Measurements from ENCODE around the gene ST6GALNAC1. TPM values are rescaled to one million over a fixed set of nuclear protein-coding genes. Genes with fewer than 3 reads are reported as not detected.

ST6GALNAC1 gene
- total and polyA plus RNA-seq, 2 of the 4 experiments (the other 2 are of a cell fraction) = not detected

DNA sequence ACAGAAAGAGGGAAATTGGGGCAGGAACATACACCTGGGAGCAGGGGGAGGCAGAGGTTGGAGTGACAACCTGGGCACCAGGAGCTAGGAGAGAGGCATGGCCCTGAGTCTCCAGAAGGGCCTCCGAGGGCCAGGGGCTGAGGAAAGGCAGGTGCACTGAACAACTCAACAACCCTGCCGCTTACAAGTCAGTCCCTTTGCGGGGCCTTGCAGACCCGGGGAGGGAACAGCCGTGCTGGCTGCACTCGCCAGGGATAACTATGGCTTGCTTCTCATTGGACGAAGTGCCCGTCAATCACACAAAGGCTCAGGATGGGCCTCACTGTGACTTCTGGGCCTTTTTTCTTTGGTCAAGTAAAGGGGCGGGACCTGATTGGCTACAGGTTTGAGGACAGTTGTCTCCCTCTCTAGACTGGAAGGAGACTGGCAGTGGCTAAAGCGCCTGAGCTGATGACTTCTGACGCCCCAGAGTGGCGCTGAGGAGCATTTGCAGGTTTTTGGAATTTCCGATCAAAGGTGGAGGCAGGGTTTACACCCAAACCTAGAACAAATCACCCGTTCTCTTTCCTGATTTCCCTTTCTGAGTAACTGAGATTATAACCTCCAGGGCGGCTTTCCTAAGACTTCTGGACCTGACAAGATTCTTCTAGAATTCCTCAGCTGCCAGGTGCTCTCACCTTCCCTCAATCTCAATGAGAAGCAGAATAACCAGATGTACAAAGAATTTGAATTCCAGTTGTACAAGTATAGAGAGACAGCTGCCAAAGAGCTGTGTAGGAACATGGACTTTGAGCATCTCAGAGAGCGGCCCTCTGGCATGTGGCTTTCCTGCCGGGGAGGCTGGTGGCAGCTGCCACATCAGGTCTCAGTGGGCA, 30.3 kb downstream of the ST6GALNAC1 start:
- H3K4me3 ChIP-seq (ENCODE audit: insufficient read depth, low read depth, low read length) = no peak overlapping the region
- H2BK15ac ChIP-seq (ENCODE audit: low read depth, low read length) = no peak overlapping the region
- DNase-seq (no peak), ATAC-seq (ENCODE audit: low read depth) (no peak)
- no peaks in the 10 kb centered on the region for H3K9me3 ChIP-seq (ENCODE audit: control insufficient read depth, insufficient read depth, low read length)
- H3K79me1 ChIP-seq (ENCODE audit: low read depth in 1 of 2, low read length in 2 of 2) = no peaks in the 10 kb centered on the region
- no peak overlapping the region for H2BK5ac ChIP-seq (ENCODE audit: low read depth, low read length, poor library complexity, severe bottlenecking)
- H4K8ac ChIP-seq (ENCODE audit: low read depth in 2 of 2, low read length in 2 of 2) = no peak overlapping the region
- intact Hi-C loops (cut with micrococcal nuclease) = no loop called here
- CTCF ChIA-PET = no interaction called here
- H3K18ac ChIP-seq (ENCODE audit: low read depth, low read length) = no peak overlapping the region
- H3K56ac ChIP-seq (ENCODE audit: extremely low read depth, insufficient read depth, low read length) = no peak overlapping the region
- no peak overlapping the region for H2BK20ac ChIP-seq (ENCODE audit: low read depth, low read length)
- no peak overlapping the region for H2AK9ac ChIP-seq (replicated peaks; ENCODE audit: low read depth, low read length, poor library complexity)
- no peak overlapping the region for H3K14ac ChIP-seq (replicated peaks; ENCODE audit: low read depth, low read length)
- no peak overlapping the region for H2BK120ac ChIP-seq (ENCODE audit: low read depth, low read length)
- H3K27me3 ChIP-seq (ENCODE audit: control insufficient read depth, insufficient read depth, low read length) = 0 out of 2 replicates have a peak, but pooled peaks cover 2% of the 10 kb centered on the region
- no peaks in the 10 kb centered on the region for H3K4me1 ChIP-seq (ENCODE audit: control insufficient read depth, insufficient read depth, low read length)
- H4K5ac ChIP-seq (ENCODE audit: low read depth, low read length) = no peak overlapping the region
- H3K36me3 ChIP-seq (ENCODE audit: control insufficient read depth, insufficient read depth, low read length) = no peaks in the 10 kb centered on the region
- H2AFZ ChIP-seq (replicated peaks; ENCODE audit: low read length, poor library complexity) = no peak overlapping the region
- no peak overlapping the region for H3K4me2 ChIP-seq (ENCODE audit: low read depth, low read length)
- POLR2A ChIA-PET (ENCODE audit: unreplicated experiment) = no interaction called here
- H4K20me1 ChIP-seq (ENCODE audit: insufficient read depth, low read length) = no peaks in the 10 kb centered on the region
- in situ Hi-C loops (cut with MboI; ENCODE audit: low sequenced_read_pairs) = no loop called here
- no peak overlapping the region for H3K23ac ChIP-seq (ENCODE audit: low read depth, low read length)
- dilution Hi-C loops (cut with HindIII; ENCODE audit: low sequenced_read_pairs, unreplicated experiment) = no loop called here
- TF ChIP-seq, protein P1, sequence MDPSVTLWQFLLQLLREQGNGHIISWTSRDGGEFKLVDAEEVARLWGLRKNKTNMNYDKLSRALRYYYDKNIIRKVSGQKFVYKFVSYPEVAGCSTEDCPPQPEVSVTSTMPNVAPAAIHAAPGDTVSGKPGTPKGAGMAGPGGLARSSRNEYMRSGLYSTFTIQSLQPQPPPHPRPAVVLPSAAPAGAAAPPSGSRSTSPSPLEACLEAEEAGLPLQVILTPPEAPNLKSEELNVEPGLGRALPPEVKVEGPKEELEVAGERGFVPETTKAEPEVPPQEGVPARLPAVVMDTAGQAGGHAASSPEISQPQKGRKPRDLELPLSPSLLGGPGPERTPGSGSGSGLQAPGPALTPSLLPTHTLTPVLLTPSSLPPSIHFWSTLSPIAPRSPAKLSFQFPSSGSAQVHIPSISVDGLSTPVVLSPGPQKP (IDR thresholded peaks at IDR 0.05; ENCODE audit: borderline replicate concordance, low read depth, low read length) = no peak
- TF ChIP-seq RCOR1 (IDR thresholded peaks at IDR 0.05; ENCODE audit: insufficient replicate concordance, low read length) = no peak
- TF ChIP-seq MAZ (IDR thresholded peaks at IDR 0.05; ENCODE audit: borderline replicate concordance, low read depth, low read length) = no peak
- TF ChIP-seq MAFK (IDR thresholded peaks at IDR 0.05; ENCODE audit: low read depth, low read length) = no peak
- BruUV-seq (replicated peaks) = no TSS peak
- no peak overlapping the region for H4K91ac ChIP-seq (ENCODE audit: insufficient read depth, low read depth, low read length)
- H3K9me1 ChIP-seq (ENCODE audit: insufficient read depth, low read length) = no peaks in the 10 kb centered on the region
- no peak overlapping the region for H3K4ac ChIP-seq (ENCODE audit: low read depth, low read length)
- no peak overlapping the region for H3K27ac ChIP-seq (ENCODE audit: insufficient read depth, low read length)
- 100% methylated on average over 2 of the region's 17 CpGs; no CpG with 5 or more reads in 1 of the 2 experiments for WGBS, 2 experiments (ENCODE audit: extremely low coverage in 2 of 2, insufficient read length in 1 of 2)
- no peak overlapping the region for H2AK5ac ChIP-seq (ENCODE audit: low read depth, low read length)
- H3K9ac ChIP-seq (ENCODE audit: low read depth, low read length) = no peak overlapping the region
